OCI-LY1 (cell line): Measurements from ENCODE around the gene UGT1A5.

Experiments
- H2AFZ ChIP-seq: fragments of 200-600 bp; sonication (generic), shearing (Covaris generic); 2 replicates; pipeline ENCODE4 v1.6.0; 2014; ENCODE audit warnings: antibody characterized with exemption, mild to moderate bottlenecking, low read length
- H3F3A ChIP-seq: fragments of 200-600 bp; sonication (generic), shearing (Covaris generic); 2 replicates; pipeline ENCODE4 v1.6.0; 2014; ENCODE audit warnings: mild to moderate bottlenecking, antibody characterized with exemption, low read length, moderate library complexity; ENCODE audit not compliant: insufficient read depth
- H3K27ac ChIP-seq: fragments of 200-600 bp; sonication (generic); 2 replicates; pipeline ENCODE4 v1.5.1; 2014; ENCODE audit warnings: low read length, mixed run types, mild to moderate bottlenecking, low read depth; ENCODE audit not compliant: poor library complexity, severe bottlenecking
- H3K27me3 ChIP-seq: fragments of 200-600 bp; sonication (generic); 2 replicates; pipeline ENCODE4 v1.6.0; 2014; ENCODE audit warnings: antibody characterized with exemption, mild to moderate bottlenecking, low read length, moderate library complexity; ENCODE audit not compliant: insufficient read depth
- H3K36me3 ChIP-seq: fragments of 200-600 bp; sonication (generic); 2 replicates; pipeline ENCODE4 v1.6.1; 2014; ENCODE audit warnings: mild to moderate bottlenecking, antibody characterized with exemption, low read length, moderate library complexity, mixed read lengths; ENCODE audit not compliant: insufficient read depth
- H3K4me1 ChIP-seq: fragments of 200-600 bp; sonication (generic); 2 replicates; pipeline ENCODE4 v1.5.1; 2014; ENCODE audit warnings: mild to moderate bottlenecking, low read length, moderate library complexity; ENCODE audit not compliant: insufficient read depth, severe bottlenecking
- H3K4me2 ChIP-seq: fragments of 200-600 bp; sonication (generic), shearing (Covaris generic); 2 replicates; pipeline ENCODE4 v1.6.1; 2014; ENCODE audit warnings: low read length
- H3K4me3 ChIP-seq: fragments of 200-600 bp; sonication (generic); 2 replicates; pipeline ENCODE4 v1.5.1; 2014; ENCODE audit warnings: low read length, low read depth, mild to moderate bottlenecking, mixed read lengths; ENCODE audit not compliant: poor library complexity, severe bottlenecking
- H3K79me2 ChIP-seq: fragments of 200-600 bp; shearing (Covaris generic); 2 replicates; pipeline ENCODE4 v1.6.1; 2016; ENCODE audit warnings: mixed run types, low read length, mixed read lengths; ENCODE audit not compliant: insufficient read depth
- H3K9ac ChIP-seq: fragments of 200-600 bp; sonication (generic), shearing (Covaris generic); 2 replicates; pipeline ENCODE4 v1.6.1; 2014; ENCODE audit warnings: mild to moderate bottlenecking, low read length, mixed read lengths
- H3K9me2 ChIP-seq: fragments of 200-600 bp; sonication (generic), shearing (Covaris generic); 2 replicates; pipeline ENCODE4 v1.6.1; 2014; ENCODE audit warnings: low read depth, mild to moderate bottlenecking, low read length, mixed read lengths
- H3K9me3 ChIP-seq: fragments of 200-600 bp; shearing (Covaris generic); 2 replicates; pipeline ENCODE4 v1.6.1; 2014; ENCODE audit warnings: low read length, mixed read lengths
- H4K20me1 ChIP-seq: fragments of 200-600 bp; sonication (generic), shearing (Covaris generic); 2 replicates; pipeline ENCODE4 v1.6.0; 2016; ENCODE audit warnings: mild to moderate bottlenecking, low read length; ENCODE audit not compliant: insufficient read depth
- EZH2 ChIP-seq: fragments of 200-600 bp; sonication (generic), shearing (Covaris generic); IDR thresholded peaks from 2 replicates; pipeline ENCODE4 v1.8.0; 2017; ENCODE audit warnings: borderline replicate concordance, mixed run types, mild to moderate bottlenecking, antibody characterized with exemption, low read length, moderate library complexity, mixed read lengths
- TF ChIP-seq, protein P1 (sequence below): fragments of 200-600 bp; sonication (generic), shearing (Covaris generic); IDR thresholded peaks from 2 replicates; pipeline ENCODE4 v1.5.1; 2017; ENCODE audit warnings: mild to moderate bottlenecking, antibody characterized with exemption, low read length, moderate library complexity, mixed read lengths

The UGT1A5 gene

DNA sequence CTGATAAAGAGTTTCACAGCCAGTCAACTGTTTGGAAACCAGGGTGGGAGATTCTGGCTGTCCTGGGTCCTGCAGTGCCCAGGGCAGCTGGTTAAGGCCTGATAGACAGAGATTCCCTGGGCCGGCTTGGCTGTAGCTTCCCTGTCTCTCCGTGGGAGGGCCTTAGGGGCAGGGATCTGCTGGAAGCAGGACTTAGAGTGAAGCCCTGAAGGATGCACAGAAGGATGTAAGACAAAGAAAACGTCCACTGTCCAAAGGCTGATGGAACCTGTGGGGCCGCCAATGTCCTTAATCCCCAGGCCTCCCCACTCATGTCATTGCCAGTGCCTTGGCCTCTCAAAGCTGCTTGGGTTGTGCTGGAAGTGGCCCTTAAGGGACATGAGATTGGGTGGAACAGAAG lies 98.4 kb downstream of the UGT1A5 start:
- TF ChIP-seq EZH2 = no peak
- TF ChIP-seq, protein P1, sequence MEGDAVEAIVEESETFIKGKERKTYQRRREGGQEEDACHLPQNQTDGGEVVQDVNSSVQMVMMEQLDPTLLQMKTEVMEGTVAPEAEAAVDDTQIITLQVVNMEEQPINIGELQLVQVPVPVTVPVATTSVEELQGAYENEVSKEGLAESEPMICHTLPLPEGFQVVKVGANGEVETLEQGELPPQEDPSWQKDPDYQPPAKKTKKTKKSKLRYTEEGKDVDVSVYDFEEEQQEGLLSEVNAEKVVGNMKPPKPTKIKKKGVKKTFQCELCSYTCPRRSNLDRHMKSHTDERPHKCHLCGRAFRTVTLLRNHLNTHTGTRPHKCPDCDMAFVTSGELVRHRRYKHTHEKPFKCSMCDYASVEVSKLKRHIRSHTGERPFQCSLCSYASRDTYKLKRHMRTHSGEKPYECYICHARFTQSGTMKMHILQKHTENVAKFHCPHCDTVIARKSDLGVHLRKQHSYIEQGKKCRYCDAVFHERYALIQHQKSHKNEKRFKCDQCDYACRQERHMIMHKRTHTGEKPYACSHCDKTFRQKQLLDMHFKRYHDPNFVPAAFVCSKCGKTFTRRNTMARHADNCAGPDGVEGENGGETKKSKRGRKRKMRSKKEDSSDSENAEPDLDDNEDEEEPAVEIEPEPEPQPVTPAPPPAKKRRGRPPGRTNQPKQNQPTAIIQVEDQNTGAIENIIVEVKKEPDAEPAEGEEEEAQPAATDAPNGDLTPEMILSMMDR = no peak
- H3K9me3 ChIP-seq = no peaks in the 10 kb centered on the region
- no peaks in the 10 kb centered on the region; the same call in 1 of the 2 replicates for H3K36me3 ChIP-seq
- no peak overlapping the region for H3K4me2 ChIP-seq
- no peaks in the 10 kb centered on the region for H4K20me1 ChIP-seq
- no peak overlapping the region for H2AFZ ChIP-seq
- no peaks in the 10 kb centered on the region for H3K27me3 ChIP-seq
- no peaks in the 10 kb centered on the region for H3K79me2 ChIP-seq
- H3K27ac ChIP-seq = no peak overlapping the region
- H3K4me1 ChIP-seq = no peaks in the 10 kb centered on the region
- no peaks in the 10 kb centered on the region for H3K9me2 ChIP-seq
- no peaks in the 10 kb centered on the region for H3F3A ChIP-seq
- H3K9ac ChIP-seq = no peak overlapping the region
- no peak overlapping the region for H3K4me3 ChIP-seq

DNA sequence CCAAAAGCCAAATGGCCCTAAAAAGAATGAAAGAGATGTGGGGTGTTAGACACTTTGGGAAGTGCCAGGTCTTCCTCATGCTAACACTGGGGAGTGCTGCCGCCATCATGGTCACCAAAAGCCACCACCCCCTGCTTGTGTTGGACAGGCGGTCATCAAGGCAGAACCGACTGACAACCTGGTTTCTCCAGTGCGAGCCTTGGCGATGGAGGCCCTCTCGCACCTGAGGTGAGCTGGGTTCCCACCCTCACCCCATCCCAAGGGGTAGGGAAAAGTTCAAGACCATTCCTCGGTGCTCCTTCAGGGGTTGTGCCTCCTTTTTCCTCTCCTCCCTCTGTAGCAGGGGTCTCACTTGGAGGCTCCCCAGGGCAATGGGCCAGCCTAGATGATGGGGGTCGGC lies 99.0 kb downstream of the UGT1A5 start:
- H3K27me3 ChIP-seq = no peaks in the 10 kb centered on the region
- TF ChIP-seq EZH2 = no peak
- TF ChIP-seq, protein P1 = no peak
- no peaks in the 10 kb centered on the region for H3F3A ChIP-seq
- no peaks in the 10 kb centered on the region; the same call in 1 of the 2 replicates for H3K36me3 ChIP-seq
- no peaks in the 10 kb centered on the region for H3K79me2 ChIP-seq
- H3K27ac ChIP-seq = no peak overlapping the region
- H3K9ac ChIP-seq = no peak overlapping the region
- H3K4me2 ChIP-seq = no peak overlapping the region
- H4K20me1 ChIP-seq = no peaks in the 10 kb centered on the region
- H3K4me1 ChIP-seq = no peaks in the 10 kb centered on the region
- no peaks in the 10 kb centered on the region for H3K9me3 ChIP-seq
- H3K4me3 ChIP-seq = no peak overlapping the region
- H2AFZ ChIP-seq = no peak overlapping the region
- no peaks in the 10 kb centered on the region for H3K9me2 ChIP-seq

DNA sequence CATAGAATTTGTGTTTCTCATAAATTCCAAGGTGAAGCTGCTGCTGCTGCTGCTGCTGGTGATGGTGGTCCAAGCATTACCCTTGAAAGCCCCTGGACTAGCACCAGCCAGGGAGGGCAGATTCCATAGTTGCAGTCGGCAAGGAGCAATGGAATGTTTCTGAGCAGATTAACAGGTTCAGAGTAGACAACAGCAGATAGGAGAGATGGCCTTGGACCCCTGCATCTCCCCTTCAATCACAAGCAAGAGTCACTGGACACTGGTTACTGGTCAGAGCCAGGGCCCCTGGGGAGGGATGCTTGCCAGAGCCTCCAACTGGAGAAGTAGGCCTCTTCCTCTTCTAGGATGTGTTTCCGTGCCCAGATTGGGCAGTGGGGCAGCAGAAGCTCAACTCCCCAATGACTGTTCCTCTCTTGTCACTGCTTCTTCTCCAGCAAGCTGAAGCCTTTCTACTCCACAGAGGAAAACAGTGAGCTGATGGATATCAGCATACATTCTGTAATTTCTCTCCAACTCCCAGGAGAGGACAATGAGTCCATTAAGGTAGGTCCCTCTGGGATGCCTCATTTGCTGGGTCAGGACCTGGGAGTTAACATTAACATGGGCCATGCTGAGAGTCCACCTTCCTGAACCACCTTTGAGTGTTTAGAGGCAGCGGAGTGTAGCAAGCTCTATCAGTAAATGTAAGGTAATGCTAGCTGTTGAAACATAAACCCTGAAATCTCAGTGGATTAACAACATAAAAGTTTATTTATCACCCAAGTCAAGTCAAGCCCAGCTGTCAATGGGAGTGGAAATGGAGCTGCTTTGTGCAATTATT lies 100.7 kb downstream of the UGT1A5 start:
- H3K4me2 ChIP-seq = no peak overlapping the region
- no peak overlapping the region for H3K9ac ChIP-seq
- no peak for TF ChIP-seq EZH2
- TF ChIP-seq, protein P1 = no peak
- no peak overlapping the region for H3K4me3 ChIP-seq
- H2AFZ ChIP-seq = no peak overlapping the region
- no peaks in the 10 kb centered on the region for H3K9me3 ChIP-seq
- no peaks in the 10 kb centered on the region for H3K9me2 ChIP-seq
- H4K20me1 ChIP-seq = no peaks in the 10 kb centered on the region
- H3K27me3 ChIP-seq = no peaks in the 10 kb centered on the region
- H3K4me1 ChIP-seq = no peaks in the 10 kb centered on the region
- no peaks in the 10 kb centered on the region for H3F3A ChIP-seq
- H3K36me3 ChIP-seq = no peaks in the 10 kb centered on the region; the same call in 1 of the 2 replicates
- no peaks in the 10 kb centered on the region for H3K79me2 ChIP-seq
- H3K27ac ChIP-seq = no peak overlapping the region
